Measurements from ENCODE around the gene ZG16B. TPM values are rescaled to one million over a fixed set of nuclear protein-coding genes. Genes with fewer than 3 reads are reported as not detected.

The ZG16B gene
- total and polyA plus RNA-seq, 2 of the 8 experiments (the other 6 are each of a cell fraction or from before 2014, with no cell fraction given), result 0.11 TPM; not detected in 1

DNA sequence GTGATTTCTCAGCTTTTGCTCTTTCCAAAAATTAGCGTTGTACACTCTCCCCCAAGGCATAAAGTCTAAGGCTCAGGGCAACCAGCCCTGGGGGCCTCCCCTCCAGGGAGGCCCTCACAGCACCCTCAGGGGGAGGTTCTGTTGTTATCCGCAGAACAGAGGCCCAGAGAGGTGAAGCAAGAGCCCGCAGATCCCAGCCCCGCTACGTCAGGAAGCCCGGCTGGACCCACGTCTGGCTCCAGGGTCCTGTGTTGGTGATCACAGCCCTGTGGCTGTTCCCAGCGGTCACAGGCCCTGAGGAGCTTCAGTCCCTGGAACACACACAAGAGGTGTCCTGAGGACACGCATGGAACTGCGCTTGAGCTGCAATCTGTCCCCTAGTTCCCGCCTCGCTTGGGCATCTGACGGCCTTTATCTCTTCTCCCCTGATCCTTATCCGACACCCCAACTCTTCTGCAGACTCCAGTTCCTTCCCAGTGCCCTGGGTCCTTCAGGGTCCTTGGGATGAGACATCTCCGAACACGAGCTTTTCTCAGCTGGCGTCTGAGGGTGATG lies 1.1 kb upstream of the ZG16B start (continued):
- no peak for TF ChIP-seq SP2 (IDR thresholded peaks at IDR 0.05; ENCODE audit: low read length)
- no peak for TF ChIP-seq RNF2 (IDR thresholded peaks at IDR 0.05; ENCODE audit: borderline replicate concordance, low read depth, low read length, missing control alignments, poor library complexity, severe bottlenecking)
- no peak for TF ChIP-seq KDM4A (IDR thresholded peaks at IDR 0.05; ENCODE audit: low read depth, low read length, severe bottlenecking)

All from H1 (cell line).